Right lobe of liver (tissue), 6 donors: ENCODE data around the gene PXT1. TPM values are rescaled to one million over a fixed set of nuclear protein-coding genes. Genes with fewer than 3 reads are reported as not detected.

Experiments
- ATAC-seq, 4 donors: fragments of 200-7000 bp; cut with Tn5 transposase; one replicate each; pipeline ENCODE4 v1.9.1; 2020; ENCODE audit warnings: mild to moderate bottlenecking in 4 of 4, moderate library complexity in 4 of 4
- DNase-seq, 3 donors: peaks; one replicate each; pipeline ENCODE4 v3.0.0-alpha.2; 2020
- H3K27ac ChIP-seq, 3 donors: fragments of 200-600 bp; one replicate each; pipeline ENCODE4 v1.8.0; 2022
- H3K27me3 ChIP-seq, 2 donors: fragments of 200-600 bp; one replicate each; pipeline ENCODE4 v1.8.0; 2022
- H3K36me3 ChIP-seq, 4 donors: fragments of 200-600 bp; sonication (generic) in 1 of 4; one replicate each; pipeline versions ENCODE4 v1.5.1 to v1.8.0; 2017 to 2022; ENCODE audit warnings: control low read depth in 1 of 4
- H3K4me1 ChIP-seq, 4 donors: fragments of 200-600 bp; sonication (generic) in 1 of 4; one replicate each; pipeline versions ENCODE4 v1.5.1 to v1.8.0; 2017 to 2022; ENCODE audit warnings: control low read depth in 1 of 4
- H3K4me3 ChIP-seq, 3 donors: fragments of 200-600 bp; one replicate each; pipeline ENCODE4 v1.8.0; 2022
- H3K9me3 ChIP-seq, 4 donors: fragments of 200-600 bp; sonication (generic) in 1 of 4; one replicate each; pipeline versions ENCODE4 v1.5.1 to v1.8.0; 2017 to 2022; ENCODE audit warnings: control low read depth in 1 of 4
- POLR2A ChIP-seq: fragments of 450-650 bp; IDR thresholded peaks from one replicate; pipeline ENCODE4 v1.6.1; 2017; ENCODE audit warnings: antibody characterized with exemption, mild to moderate bottlenecking
- WGBS: methylation state at CpG from one replicate; pipeline ENCODE4 v1.1.6; 2018; ENCODE audit warnings: low coverage, low lambda C conversion rate; ENCODE audit not compliant: insufficient coverage; ENCODE audit errors: missing lambda C conversion rate; 5-methylcytosine and 5-hydroxymethylcytosine counted together
- intact Hi-C, 2 donors: fragments of 100-400 bp; cut with DNase I; formaldehyde crosslinking; loops; one replicate each; pipeline versions ENCODE4 v1.11.2 to v1.14.1; 2022
- total RNA-seq, 6 experiments: library from RNA; depleted of rRNA in 2 of 6; stranded (reverse); fragments of >200 nt in 2 of 6; fragmentation: NEBNext Ultra II Directional in 3 of 6; extraction: Animal tissue kit (Norgen Biotek cat#: 25700) in 3 of 6; gene quantifications; one replicate each; pipeline versions ENCODE4 v1.1.0 to v1.2.4, GENCODE V29; 2016 to 2023
- TF ChIP-seq, protein P1 (sequence below), 4 donors: fragments of 200-600 bp in 3 of 4; fragments of 450-650 bp in 1 of 4; IDR thresholded peaks; one replicate each; pipeline versions ENCODE4 v1.5.1 to v1.8.0; 2016 to 2022; ENCODE audit warnings: antibody characterized with exemption in 4 of 4, mild to moderate bottlenecking in 2 of 4
- donor health status: DM: no; HTN: yes; CAD: no.
- donor health status: DM: no; HTN: no; CAD: no.
- donor health status: DM: no; HTN: no; CAD: no.
- donor health status: DM: no; HTN: yes; CAD: no.
- donor health status: DM: no; HTN: yes; CAD: no.

PXT1 gene
- total RNA-seq, 6 experiments from 2014 or later, result 0.11 TPM; not detected in 5

DNA sequence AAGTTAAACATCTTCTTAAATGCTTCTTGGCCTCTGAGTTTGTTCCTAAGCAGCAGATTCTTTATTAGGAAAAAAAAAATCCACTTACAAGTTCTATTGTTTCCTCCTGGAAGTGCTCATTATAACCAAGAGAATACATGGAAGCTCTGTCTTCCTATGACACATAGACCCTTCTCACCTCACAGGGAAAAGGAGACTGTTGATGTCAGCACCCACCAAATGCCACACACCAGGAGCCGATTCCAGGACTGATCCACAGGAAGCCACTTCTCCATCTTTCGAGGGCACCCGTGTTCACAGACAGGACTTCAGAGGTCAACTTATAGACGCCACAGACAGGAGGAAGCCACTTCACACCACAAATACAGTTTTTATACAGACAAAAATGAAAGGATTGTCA lies 92.6 kb downstream of the PXT1 start:
- DNase-seq (no peak), ATAC-seq (peak; percentile 36 to 77 (median 58))
- H3K4me1 ChIP-seq, result no peaks in the 10 kb centered on the region
- no peak overlapping the region for H3K27ac ChIP-seq
- no peaks in the 10 kb centered on the region for H3K36me3 ChIP-seq
- 67% methylated on average over 4 of the region's 4 CpGs for WGBS
- no peaks in the 10 kb centered on the region for H3K27me3 ChIP-seq
- H3K4me3 ChIP-seq, result no peak overlapping the region
- H3K9me3 ChIP-seq, result peaks cover 0 to 5% (median 0%) of the 10 kb centered on the region in 4 donors
- TF ChIP-seq, protein P1, sequence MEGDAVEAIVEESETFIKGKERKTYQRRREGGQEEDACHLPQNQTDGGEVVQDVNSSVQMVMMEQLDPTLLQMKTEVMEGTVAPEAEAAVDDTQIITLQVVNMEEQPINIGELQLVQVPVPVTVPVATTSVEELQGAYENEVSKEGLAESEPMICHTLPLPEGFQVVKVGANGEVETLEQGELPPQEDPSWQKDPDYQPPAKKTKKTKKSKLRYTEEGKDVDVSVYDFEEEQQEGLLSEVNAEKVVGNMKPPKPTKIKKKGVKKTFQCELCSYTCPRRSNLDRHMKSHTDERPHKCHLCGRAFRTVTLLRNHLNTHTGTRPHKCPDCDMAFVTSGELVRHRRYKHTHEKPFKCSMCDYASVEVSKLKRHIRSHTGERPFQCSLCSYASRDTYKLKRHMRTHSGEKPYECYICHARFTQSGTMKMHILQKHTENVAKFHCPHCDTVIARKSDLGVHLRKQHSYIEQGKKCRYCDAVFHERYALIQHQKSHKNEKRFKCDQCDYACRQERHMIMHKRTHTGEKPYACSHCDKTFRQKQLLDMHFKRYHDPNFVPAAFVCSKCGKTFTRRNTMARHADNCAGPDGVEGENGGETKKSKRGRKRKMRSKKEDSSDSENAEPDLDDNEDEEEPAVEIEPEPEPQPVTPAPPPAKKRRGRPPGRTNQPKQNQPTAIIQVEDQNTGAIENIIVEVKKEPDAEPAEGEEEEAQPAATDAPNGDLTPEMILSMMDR (IDR thresholded peaks at IDR 0.05), result no peak
- TF ChIP-seq POLR2A, result no peak
- intact Hi-C loops, result loop anchor here in 1 of 2 donors (10.0 kb wide), 1 partner anchor 215 kb away; the partner anchor contains the start of gene MAPK13

DNA sequence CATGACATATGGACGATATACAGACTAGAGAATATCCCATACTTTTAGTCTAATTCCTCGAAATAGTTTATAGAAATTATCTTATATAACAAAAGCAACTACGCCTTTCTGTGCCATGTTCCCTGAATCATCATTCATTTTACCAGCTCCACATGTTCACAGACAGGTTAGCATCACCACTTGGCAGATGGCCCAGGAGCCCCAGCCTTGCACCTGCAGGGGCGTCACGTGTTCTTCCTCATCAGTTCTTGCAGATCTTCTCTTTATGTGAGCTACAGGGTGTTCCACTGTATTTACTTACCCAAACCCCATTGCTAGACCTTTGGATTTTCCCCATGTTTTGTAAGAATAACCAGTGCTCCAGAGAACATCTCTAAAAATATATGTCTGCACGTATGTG lies 93.4 kb downstream of the PXT1 start:
- Histone ChIP-seq H3K27ac (no peak overlapping the region), H3K4me3 (no peak overlapping the region), H3K36me3 (no peaks in the 10 kb centered on the region), H3K4me1 (no peaks in the 10 kb centered on the region), H3K27me3 (no peaks in the 10 kb centered on the region), H3K9me3 (peaks cover 0 to 5% (median 0%) of the 10 kb centered on the region in 4 donors)
- TF ChIP-seq, protein P1 (IDR thresholded peaks at IDR 0.05), result no peak
- TF ChIP-seq POLR2A, result no peak
- intact Hi-C loops, result no loop called here
- DNase-seq (peak in 1 of 3 donors; percentile 59), ATAC-seq (peak in 2 of 4 donors; percentile 11 to 56)
- WGBS, result 54% methylated on average over 6 of the region's 6 CpGs

DNA sequence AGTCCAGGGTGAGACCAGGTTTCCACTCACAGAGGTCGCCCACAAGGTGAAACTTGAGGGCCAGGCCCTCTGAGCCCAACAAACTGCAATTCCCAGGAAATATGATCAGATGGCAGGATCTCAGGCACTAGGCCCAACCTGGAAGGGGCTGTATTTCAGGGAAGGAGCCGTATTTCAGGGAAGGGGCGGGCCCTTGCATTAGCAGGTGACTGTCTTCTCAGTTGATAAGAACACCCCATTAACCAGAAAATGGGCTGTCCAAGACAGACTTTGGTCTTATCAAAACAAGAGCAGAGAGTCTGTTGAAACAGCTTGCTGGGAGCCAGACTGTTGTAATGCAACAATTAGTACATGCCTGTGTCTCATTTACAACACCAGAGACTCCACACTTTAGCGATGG lies 95.0 kb downstream of the PXT1 start:
- no peak overlapping the region for H3K27ac ChIP-seq
- TF ChIP-seq, protein P1 (IDR thresholded peaks at IDR 0.05), result no peak
- no peak for TF ChIP-seq POLR2A
- no peak for DNase-seq
- no peak overlapping the region for H3K4me3 ChIP-seq
- intact Hi-C loops, result no loop called here
- H3K4me1 ChIP-seq, result no peaks in the 10 kb centered on the region
- H3K9me3 ChIP-seq, result peaks cover 0 to 3% (median 0%) of the 10 kb centered on the region in 4 donors
- 89% methylated on average over 3 of the region's 4 CpGs for WGBS
- peak in 2 of 4 donors; percentile 12 to 21 for ATAC-seq
- no peaks in the 10 kb centered on the region for H3K36me3 ChIP-seq
- H3K27me3 ChIP-seq, result no peaks in the 10 kb centered on the region

DNA sequence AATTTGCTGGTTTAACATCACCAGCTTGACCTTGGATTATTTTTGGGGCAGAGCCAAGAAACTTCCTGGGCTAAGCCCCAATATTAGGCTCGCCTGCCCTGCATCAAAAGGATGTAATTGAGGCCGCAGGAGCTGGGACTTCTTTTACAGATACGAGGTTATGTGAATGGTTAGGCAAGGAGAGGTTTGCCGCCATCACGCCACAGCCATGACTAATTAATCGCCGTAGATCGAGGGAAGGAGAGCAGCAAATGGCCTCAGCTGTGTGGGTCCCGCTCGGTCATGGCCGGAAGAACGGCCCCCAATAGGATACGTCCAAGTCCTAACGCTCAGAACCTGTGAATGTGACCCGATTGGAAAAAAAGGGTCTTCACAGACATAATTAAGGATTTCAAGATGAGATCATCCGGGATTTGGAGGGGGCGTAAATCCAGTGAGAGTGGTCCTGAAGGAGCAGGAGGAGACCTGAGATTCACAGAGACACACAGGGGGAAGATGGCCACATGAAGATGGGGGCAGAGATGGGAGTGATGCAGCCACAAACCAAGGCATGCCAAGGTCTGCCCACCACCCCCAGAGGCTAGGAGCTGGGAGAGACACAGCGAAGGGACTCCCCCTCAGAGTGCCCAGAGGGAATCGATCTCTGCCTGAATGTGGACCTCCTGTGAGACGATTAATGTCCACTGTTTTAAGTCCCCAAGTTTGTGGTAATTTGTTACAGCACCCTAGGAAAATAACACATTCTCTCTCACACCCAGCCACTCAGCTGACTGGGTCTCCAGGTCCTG lies 96.0 kb downstream of the PXT1 start:
- DNase-seq (peak in 1 of 3 donors; percentile 3), ATAC-seq (no peak)
- WGBS, result 94% methylated on average over 16 of the region's 20 CpGs
- no peak for TF ChIP-seq POLR2A
- TF ChIP-seq, protein P1 (IDR thresholded peaks at IDR 0.05), result no peak
- no peaks in the 10 kb centered on the region for H3K9me3 ChIP-seq
- intact Hi-C loops, result no loop called here
- H3K4me1 ChIP-seq, result no peaks in the 10 kb centered on the region
- no peaks in the 10 kb centered on the region for H3K36me3 ChIP-seq
- no peaks in the 10 kb centered on the region for H3K27me3 ChIP-seq
- H3K4me3 ChIP-seq, result no peak overlapping the region
- H3K27ac ChIP-seq, result no peak overlapping the region
